GM21367 (cell line): Measurements from ENCODE around the gene ATP6AP1.
"Not testable (repeated sequence)": the region's sequence is repeated elsewhere in the genome, so short reads cannot be mapped to it uniquely, and the experiment has no call there.

Experiments
- ATAC-seq: cut with Tn5 transposase; IDR thresholded peaks from one replicate; pipeline ENCODE4 v1.9.1; 2021; ENCODE audit not compliant: unreplicated experiment

Gene ATP6AP1, protein sequence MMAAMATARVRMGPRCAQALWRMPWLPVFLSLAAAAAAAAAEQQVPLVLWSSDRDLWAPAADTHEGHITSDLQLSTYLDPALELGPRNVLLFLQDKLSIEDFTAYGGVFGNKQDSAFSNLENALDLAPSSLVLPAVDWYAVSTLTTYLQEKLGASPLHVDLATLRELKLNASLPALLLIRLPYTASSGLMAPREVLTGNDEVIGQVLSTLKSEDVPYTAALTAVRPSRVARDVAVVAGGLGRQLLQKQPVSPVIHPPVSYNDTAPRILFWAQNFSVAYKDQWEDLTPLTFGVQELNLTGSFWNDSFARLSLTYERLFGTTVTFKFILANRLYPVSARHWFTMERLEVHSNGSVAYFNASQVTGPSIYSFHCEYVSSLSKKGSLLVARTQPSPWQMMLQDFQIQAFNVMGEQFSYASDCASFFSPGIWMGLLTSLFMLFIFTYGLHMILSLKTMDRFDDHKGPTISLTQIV

DNA sequence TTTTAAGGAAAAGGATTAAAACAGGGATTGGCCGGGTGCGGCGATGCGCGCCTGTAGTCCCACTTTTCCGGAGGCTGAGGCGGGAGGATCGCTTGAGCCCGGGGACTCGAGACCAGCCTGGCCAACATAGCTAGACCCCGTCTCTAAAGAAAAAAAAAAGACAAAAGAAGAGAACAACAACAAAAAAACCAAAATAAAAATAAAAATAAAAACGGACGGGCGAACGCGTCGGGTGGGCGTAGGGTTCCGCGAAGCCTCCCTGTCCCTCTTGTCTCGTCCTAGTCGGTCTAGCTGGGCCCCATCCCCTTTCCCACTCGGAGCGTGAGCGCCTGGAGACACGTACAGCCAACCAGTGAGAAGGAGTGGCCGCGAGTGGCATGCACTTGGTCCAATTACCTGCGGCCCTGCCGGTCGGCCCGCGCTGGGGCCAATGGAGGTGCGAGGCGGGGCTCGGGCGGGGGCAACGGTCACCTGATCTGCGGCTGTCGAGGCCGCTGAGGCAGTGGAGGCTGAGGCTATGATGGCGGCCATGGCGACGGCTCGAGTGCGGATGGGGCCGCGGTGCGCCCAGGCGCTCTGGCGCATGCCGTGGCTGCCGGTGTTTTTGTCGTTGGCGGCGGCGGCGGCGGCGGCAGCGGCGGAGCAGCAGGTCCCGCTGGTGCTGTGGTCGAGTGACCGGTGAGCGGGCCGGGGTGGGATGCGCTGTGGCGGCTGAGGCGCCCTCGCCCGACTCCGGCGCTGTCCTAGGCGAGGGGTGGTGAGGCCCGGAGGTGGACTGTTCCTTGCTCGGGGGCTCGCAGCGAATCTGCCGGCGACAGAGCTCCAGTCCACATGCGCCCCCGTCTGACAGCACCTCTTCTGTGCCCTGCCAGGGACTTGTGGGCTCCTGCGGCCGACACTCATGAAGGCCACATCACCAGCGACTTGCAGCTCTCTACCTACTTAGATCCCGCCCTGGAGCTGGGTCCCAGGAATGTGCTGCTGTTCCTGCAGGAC is at the start of gene ATP6AP1:
Gene ATP6AP1 (plus strand): TSS at position 502 of the 996 bp plus-strand sequence. CDS start 16 bp downstream, at position 518.
- ATAC-seq, result peak; percentile 94

DNA sequence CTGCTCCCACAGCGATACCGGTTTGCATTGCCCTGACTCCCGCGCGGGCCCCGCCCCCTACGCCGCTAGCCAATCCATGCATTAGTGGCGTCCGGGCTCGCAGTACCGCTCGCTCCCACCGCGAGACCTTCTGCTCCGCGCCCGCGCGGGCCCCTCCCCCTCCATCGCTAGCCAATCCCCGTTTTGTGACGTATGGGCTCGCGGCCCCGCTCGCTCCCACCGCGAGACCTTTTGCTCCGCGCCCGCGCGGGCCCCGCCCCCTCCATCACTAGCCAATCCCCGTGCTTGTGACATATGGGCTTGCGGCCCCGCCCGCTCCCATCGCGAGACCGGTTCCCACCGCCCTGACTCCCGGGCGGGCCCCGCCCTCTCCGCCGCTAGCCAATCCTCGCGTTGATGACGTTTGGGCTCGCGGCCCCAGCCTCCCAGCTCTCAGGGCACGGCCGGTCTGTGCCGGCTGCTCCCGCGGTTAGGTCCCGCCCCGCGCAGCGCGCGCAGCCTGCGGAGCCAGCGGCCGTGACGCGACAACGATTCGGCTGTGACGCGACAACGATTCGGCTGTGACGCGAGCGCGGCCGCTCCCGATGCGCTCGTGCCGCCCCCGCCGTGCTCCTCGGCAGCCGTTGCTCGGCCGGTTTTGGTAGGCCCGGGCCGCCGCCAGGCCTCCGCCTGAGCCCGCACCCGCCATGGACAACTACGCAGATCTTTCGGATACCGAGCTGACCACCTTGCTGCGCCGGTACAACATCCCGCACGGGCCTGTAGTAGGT is 49.5 kb upstream of the ATP6AP1 start, which contains the start of gene EMD:
Gene EMD (plus strand): TSS at position 497 of the 770 bp plus-strand sequence. CDS start 190 bp downstream, at position 687.
- ATAC-seq, result peak; percentile 78

DNA sequence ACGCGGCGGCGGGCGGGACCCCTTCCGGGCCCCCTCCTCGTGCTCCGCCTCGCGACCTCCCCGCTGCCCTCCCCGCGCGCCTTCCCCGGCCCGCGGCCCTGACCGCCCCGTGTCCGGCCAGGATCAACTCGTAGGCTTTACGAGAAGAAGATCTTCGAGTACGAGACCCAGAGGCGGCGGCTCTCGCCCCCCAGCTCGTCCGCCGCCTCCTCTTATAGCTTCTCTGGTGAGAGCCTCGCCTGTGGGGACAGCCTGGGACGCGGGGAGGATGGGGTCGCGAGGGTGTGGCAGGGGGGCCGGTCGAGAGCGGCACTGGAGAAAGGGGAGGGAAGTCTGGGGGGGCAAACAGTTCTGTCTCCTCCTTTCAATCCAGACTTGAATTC is 48.9 kb upstream of the ATP6AP1 start:
- ATAC-seq, result no peak

DNA sequence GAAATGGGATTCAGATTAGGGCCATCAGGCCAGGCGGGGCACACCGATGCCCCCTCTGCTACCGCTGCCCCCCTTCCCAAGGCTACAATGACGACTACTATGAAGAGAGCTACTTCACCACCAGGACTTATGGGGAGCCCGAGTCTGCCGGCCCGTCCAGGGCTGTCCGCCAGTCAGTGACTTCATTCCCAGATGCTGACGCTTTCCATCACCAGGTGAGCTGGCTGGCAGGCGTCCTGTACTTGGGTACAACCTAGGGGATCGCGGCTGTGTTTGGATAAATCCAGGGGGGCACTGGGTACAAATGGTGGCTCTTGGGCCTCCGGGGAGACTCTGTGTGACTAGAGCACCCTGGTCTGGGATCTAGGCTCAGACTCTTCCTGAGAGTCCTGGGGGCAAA is 48.3 kb upstream of the ATP6AP1 start:
- ATAC-seq, result no peak

DNA sequence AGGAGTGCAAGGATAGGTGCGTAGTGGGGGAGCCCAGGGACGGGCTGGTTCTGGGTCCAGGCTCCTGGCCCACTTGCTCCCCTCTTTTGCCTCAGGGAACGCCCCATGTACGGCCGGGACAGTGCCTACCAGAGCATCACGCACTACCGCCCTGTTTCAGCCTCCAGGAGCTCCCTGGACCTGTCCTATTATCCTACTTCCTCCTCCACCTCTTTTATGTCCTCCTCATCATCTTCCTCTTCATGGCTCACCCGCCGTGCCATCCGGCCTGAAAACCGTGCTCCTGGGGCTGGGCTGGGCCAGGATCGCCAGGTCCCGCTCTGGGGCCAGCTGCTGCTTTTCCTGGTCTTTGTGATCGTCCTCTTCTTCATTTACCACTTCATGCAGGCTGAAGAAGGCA is 47.7 kb upstream of the ATP6AP1 start:
- ATAC-seq, result no peak

DNA sequence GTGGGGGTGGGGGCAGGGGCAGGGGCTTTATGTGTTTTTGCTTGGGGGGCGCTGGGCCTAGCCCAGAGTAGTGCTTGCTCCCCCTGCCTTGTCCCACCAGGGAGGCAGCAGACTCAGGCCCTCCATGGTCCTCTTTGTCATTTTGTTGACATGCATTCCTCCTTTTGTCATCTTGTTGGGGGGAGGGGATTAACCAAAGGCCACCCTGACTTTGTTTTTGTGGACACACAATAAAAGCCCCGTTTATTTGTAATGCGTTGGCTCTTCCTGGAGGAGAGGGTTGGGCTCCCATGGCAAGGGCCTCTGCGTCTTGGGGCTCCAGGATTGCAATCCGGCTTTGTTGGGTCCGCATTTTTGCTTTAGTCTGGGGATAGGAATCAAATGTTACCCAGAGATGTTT is 47.2 kb upstream of the ATP6AP1 start:
- ATAC-seq, result no peak

DNA sequence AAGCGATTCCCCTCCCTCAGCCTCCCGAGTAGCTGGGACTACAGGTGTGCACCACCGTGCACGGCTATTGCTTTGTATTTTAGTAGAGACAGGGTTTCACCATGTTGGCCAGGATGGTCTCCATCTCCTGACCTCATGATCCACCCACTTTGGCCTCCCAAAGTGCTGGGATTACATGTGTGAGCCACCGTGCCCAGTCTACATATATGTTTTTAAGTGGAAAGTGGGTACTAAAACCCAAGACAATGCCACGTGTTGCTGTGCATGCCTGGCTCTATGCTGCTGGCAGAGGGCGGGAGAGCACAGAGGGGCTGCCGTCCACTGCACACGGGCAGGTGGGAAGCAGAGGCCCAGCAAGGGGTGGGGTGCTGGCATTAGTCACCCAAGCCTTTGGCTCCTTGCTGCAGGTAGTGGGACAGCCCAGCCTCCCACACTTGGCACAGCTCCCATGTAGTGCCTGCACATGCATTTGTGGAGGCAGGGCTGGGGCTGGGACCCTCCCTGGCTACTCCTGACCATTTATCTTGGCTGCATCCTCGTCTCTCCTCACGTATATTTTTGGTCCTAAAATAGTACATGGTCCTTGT is 45.9 kb upstream of the ATP6AP1 start:
- ATAC-seq, result no peak

DNA sequence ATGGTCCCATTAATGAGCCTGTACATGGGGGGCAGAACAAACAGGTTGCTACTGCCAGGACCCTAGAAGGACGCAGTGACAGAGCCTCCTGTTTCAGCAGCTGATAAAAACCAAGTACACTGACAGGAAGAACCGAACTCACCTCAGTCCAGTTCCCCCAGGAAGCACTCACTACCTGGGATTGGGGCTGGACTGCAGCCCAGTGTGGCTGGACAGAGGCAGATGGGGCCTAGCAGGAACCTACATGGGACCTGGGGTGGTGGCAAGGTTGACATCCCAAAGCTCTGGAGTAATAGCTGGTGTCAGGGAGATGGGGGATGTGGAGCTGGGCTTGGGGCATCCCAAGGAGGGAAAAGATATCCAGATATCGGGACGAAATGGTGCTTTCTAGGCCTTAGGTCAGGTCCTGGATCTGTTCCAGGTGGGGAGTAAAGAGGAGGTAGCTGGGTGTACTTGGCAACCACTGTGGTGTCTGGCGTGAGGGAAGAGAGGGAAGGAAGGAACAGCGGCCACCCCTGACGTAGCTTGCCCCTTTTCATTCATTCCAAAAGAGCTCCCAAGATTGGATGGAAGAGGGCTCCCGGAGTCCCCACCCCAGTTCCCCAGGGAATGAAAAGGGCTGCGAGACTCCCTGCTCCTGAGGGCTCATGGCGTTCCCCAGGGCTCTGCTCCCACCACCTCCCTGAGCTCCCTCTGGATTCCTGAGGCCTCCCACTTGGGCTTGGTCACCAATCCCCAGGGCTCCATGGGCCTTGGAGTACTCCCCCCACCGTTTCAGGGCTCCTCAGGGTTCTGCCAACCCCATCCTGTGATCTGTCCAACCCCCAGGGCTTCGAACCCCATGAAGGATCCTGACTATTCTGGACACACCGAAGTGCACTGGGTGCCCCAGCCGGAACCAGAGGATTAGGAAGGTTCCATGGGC is 44.9 kb upstream of the ATP6AP1 start:
- ATAC-seq, result no peak

DNA sequence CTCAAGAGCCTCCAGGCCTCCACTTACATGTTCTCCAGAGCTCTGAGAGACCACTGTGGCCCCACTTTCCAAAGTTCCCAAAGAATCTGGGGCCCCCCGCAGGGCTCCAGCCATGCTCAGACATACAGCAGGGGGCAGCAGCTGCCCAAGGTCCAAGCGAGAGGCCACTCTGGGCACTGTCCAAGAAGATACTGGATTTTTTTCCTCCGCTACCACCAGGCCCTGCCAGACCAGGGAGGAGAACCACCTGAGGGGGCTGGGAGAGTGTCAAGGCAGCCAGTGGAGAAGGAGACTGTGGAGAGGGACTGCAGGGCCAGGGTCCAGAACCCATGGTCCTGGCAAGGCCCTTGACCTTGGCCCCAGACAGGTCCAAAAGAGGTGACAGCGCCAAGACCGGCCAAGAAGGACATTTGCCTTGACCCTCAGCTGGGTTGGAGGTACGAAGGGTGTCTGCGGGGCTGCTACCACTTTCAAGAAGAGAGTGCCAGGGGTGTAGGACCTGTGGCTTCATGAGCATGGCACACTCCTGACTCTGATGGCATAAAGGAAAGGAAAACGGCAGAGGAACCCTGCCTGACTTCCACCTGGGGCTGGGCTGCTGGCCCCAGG is 44.1 kb upstream of the ATP6AP1 start:
- no peak for ATAC-seq

DNA sequence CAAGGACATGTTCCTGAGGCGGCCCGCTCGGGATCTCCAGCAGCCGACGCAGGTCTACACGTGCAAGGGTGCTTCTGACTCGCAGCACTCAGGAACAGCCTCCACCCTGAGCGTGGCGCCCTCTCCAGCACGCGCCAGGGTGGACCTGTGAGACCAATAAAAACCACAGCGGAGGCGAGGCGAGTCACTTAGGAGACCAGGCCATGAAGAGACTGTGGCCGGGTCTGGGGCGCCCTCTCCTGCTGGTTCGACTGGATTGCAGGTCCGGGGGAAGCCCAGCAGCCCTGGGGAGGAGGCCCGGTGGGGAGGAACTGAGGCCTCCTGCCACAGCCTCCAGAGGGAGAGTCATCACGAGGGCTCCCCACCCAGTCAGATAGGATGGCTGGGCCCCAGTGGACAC is 40.4 kb upstream of the ATP6AP1 start:
- not testable (repeated sequence) for ATAC-seq

DNA sequence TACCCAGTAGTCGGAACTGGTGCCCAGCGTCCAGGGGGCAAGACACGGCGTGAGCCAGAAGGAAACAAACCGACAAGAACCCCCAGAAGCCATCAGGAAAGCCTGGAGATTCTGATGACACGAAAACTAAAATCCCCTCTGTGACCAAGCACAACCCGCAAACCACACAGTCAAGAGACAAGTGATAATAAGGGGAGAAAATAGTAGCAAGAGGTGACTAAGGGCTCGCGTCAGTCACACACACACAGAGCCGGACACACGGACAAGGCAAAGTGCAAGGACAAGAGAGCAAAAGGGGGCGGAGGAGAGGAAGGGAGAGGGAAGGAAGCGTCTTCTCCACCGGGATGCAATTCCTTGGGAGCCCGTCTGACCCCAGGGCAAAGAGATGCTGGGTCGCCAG is 39.8 kb upstream of the ATP6AP1 start:
- ATAC-seq, result not testable (repeated sequence)

DNA sequence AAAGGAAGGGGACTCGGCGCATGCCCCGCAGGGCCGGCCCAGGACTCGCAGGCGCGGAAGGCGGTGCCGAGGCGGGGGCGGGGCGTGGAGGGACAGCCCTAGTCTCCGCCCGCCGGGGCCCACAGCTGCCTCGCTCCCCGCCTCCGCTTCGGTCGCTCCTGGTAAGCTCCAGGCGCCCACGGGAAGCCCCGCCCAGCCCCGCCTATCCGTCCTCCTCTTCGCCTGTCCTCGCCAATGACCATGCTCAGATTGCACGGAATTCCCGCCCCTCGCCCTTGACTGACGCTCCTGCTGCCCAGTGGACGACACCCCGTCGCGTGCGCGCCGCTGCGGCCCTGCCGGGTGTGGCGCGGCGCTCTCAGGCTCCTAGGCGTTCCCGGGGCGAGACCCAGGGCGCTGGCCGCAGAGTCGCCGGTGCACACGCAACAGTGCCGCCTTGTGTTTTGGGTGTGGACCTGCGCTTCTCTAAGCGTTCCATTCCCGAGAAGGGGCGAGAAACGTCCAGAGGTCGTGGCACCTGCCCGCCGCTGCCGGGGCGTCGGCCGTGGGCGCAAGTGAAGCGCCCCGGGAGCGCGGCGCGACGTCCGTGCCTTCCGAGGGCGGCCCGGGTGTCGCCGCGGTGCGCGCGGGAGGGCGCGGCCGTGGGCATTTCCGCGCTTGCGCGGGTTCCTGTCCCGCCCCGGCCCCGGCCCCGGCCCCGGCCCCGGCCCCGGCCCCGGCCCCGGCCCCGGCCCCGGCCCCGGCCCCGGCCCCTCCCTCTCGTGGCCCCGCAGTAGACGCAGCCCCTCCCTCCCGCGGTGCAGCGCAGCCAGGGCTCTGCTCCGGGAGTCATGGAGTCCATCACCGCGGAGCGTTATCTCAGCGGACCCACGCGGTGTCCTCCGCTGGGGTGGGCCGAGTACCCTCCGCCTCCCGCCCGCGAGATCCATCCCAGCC is 38.4 kb upstream of the ATP6AP1 start:
- ATAC-seq, result peak; percentile 66

DNA sequence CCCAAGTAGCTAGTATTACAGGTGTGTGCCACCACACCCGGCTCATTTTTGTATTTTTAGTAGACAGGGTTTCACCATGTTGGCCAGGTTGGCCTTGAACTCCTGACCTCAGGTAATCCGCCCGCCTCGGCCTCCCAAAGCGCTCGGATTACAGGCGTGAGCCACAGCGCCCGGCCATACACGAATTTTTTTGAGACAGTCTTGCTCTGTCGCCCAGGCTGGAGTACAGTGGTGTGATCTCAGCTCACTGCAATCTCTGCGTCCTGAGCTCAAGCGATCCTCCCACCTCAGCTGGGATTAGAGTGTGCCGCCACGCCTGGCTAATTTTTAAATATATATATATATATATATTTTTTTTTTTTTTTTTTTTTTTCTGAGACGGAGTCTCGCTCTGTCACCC is 32.1 kb upstream of the ATP6AP1 start:
- not testable (repeated sequence) for ATAC-seq

DNA sequence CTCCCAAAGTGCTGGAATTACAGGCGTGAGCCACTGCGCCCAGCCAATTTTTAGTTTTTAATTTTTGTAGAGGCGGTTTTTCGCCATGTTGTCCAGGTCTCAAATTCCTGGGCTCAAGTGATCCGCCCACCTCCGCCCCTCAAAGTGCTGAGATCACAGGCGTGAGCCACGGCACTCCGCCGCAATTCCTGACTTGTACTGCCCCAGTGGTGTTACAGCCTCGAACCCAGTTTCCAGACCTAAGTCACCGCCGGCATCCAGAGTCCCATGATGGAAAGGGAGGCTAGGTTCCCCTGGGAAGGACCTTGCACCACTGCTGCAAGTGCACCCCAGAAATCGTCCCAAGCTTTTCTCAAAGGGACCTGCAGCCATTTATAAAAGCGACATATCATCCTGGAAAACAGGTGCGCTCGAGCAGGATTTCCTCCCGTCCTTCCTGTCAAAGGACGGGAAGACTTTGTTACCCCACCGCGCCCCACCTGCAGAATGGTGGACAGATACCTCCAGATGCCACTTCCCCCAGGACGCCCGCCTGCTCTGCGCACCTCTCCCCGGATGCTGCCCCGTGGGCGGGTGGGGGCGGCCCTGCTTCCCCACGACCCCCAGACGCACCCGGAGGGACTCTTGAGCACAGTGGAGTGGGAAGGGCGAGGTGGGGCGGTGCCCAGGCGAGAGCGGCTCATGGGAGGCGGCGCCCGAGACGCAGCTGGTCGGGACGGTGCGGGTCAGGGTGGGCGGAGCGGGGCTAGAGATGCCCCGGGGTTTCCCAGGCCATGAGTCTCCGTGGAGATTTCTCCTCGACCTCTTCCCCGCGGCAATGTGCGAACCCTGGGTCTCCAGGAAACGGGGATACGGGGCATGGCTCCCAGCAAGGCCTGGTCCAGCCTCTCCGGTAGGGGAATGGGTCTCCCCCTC is 31.2 kb upstream of the ATP6AP1 start:
- peak; percentile 50 for ATAC-seq

DNA sequence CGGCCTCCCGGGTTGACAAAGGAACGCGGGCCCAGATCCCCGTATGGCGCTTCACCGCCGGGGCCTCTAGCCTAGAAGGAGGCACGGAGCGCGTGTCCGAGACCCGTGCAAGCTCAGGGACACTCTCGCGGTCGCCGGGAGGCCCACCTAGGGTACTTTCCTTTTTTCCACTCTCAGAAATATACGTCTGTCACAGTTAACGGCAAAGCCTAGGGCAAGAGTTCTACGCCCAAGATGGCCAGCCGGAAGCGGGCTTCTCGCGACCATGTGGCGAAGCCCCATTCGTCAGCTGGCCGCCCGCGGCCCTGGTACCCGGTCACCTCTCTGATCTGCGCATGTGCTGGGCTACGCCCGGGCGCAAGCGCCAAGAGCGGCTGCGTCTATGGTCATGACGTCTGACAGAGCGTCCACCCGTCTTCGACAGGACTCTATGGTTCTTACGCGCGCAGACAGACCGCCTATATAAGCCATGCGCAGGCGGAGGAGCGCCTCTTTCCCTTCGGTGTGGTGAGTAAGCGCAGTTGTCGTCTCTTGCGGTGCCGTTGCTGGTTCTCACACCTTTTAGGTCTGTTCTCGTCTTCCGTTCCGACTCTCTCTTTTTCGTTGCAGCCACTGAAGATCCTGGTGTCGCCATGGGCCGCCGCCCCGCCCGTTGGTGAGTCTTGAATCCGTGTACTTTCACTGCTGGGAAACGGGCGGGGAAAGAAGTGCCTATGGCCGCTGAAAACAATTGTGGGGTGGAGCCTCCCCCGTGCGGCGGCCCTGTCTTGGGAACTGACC is 30.4 kb upstream of the ATP6AP1 start, which contains the start of gene RPL10:
Gene RPL10 (plus strand): TSS at position 490 of the 780 bp plus-strand sequence. CDS start 143 bp downstream, at position 633.
- ATAC-seq, result peak; percentile 65
